ENCODE results near the gene ID4.
A peak's percentile ranks its signal among the peaks of the same experiment; 100 is the strongest.

The ID4 gene

DNA sequence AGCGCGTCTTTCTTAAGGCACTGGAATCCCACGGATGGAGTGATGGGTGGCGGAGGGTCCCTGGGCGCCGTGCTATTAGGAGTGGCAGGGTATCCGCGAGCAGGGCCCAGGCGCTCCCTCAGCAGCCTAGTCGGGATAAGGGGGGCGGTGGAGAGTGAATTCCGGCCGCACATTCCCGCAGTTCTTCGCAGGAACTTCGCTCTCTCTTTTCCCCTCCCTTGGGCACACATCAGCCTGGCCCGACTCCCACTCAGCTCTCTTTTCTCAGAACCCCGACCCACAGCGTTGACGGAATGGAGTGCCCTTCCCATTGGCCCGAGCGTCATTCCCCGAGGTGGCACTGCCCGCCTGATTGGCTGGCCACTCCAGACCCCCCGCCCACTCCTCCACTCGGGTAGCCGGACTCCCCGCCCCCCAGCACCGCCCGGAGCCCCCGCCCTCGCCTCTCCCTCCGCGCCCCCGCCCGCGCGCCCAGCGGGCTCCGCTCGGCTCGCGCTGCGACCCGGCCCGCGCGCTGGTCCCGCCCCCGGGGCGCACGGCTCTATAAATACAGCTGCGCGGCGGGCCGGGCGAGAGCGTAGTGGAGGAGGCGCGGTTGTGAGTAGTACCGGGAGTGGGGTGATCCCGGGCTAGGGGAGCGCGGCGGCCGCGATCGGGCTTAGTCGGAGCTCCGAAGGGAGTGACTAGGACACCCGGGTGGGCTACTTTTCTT is at the start of gene ID4:
ID4 (plus strand) TSS at position 572 of the 712 bp plus-strand sequence. CDS start 385 bp downstream, outside the sequence.
- DNase-seq = peak; percentile 86

- no peak for DNase-seq
Measured at GRCh38 chr6:19788686-19789085, 48.5 kb upstream of the ID4 start.

GRCh38 chr6:19789100-19789803 is 47.9 kb upstream of the ID4 start:
- no peak for DNase-seq

- DNase-seq = no peak
Measured at GRCh38 chr6:19791267-19791666, 45.9 kb upstream of the ID4 start.

DNA sequence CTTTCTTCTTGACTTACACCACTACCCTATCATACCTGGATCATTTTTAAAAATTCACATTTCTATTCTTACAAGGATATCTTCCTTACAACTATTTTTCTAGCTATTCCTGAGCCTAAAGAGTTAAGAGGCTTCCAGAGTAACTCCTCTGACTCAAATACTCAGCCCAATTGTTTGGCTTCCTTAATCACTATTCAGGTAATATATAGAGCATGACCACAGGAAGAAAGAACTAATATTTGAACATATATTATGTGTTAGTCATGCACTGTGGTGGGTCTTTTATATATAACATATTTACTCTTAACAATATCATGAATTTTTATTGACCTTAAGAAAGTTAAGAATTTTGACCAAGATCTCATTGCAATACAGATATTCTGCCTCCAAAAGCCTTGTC is 42.0 kb upstream of the ID4 start:
- DNase-seq = no peak

DNA sequence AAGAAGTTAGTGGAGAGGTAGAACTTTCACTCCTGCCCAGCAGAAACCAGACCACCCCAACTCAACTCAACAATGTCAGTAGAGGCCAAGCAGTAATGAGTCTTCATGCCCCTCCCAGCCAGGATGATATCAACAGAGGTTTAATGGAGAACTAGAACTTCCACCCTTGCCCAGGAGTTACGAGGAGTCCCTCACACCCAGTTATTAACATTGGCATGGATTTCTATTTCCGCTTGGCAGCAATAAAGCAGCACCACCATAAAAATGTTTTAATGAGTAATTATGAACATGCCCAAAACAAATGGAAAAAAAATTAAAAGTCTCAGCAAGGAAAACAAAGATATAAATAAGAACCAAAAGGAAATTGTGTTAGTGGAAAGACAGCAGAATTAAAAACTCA is 40.7 kb upstream of the ID4 start:
- no peak for DNase-seq

DNA sequence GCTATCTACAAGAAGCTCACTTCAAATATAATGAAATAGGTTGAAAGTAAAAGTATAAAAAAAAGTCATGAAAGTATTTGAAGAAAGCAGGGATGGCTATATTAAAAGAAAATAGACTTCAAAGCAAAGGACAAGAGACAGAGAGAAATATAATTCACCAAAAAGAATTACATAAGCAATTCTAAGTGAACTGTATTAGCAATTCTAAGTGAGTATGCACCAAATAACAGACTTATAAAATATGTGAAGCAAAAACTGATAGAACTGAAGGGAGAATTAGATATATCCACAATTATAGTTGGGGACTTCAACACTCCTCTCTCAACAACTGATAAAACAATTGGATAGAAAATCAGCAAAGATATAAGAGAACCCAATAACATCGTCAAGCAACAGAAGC is 38.8 kb upstream of the ID4 start:
- DNase-seq = no peak

- no peak for DNase-seq
Measured at GRCh38 chr6:19802656-19803055, 34.5 kb upstream of the ID4 start.

DNA sequence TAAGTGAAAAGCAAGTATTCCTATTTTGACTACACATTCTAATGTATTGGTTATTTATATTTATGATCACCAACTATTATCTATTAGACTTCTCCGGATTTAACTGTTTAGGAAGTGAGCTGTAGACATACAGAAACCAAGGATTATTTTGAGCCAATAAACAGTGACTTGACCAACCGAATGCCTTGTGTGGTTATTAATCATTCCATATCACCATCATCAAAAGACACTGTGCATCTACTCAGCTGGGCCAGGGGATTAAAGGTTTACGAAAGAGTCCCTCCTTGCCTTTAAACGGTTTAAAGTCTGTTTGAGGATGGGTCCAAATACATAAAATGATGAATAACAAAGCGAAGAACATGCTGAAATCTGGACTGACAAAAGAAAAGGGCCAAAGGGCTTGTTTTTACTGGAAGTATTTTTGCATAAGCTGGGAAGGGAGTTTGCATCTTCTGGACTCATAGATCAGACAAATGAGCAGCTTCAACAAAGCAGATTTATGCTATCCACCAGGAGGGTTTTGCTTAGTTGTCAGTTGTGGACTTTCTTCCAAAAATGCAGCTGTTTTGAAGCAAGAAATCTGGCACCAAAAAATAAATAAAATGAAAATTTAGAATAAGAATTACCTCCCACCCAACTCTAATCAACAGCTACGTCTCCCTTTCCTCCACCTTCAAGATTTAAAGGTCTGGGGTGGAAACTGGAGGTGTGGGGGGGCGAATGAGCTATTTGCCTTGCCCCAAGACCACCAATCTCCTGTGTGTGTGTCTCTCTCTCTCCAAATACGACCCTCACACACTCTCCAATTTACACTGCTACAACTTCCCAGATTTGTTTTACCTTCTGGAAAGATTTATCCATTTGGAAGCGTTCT is 33.6 kb upstream of the ID4 start:
- no peak for DNase-seq

- DNase-seq = peak; percentile 68
Measured at GRCh38 chr6:19804205-19805128, 32.7 kb upstream of the ID4 start.

GRCh38 chr6:19805129-19805481 is 32.1 kb upstream of the ID4 start:
- DNase-seq = no peak

DNA sequence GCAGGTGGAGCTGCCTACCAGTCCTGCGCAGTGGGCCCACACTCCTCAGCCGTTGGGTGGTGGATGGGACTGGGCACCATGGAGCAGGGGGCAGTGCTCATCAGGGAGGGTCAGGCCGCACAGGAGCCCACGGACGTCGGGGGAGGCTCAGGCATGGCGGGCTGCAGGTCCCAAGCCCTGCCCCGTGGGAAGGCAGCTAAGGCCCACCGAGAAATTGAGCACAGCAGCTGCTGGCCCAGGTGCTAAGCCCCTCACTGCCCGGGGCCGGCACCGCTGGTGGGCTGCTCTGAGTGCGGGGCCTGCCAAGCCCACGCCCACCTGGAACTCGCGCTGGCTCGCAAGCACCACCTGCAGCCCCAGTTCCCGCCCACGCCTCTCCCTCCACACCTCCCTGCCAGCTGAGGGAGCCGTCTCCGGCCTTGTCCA is 30.2 kb upstream of the ID4 start:
- no peak for DNase-seq

DNA sequence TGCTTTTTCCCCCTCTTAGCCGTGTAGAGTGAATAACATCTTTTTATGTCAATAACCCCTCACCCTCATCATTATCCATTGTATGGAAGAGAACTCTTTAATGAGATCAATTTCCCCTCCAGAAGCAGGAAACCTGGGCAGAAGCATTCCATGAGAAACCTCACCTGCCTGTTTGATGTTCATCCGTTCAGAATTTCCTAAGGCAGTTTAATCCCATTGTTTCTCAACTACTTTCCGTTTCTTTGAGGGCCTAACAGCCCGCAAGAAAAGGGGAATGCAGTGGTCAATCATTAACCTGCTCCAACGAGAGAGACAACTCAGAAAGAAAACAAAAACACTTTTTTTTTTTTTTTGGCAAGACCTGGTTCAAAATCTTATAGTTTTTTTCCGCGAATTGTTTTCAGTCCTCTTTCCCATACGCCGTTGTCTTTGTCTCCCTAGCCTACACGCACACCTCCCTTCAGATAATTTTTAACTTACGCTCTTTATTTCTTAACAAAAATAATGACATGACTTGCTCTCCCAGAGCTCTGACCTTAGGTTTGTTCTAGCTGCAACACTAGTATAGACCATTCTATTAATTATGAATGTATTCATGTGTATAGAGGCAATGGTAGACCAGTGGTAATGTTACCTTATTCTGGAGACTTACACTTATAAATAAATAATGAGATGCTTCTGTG is 25.6 kb upstream of the ID4 start:
- no peak for DNase-seq

- DNase-seq = peak; percentile 43
Measured at GRCh38 chr6:19812512-19813119, 24.6 kb upstream of the ID4 start.

- DNase-seq = no peak
Measured at GRCh38 chr6:19818805-19819204, 18.4 kb upstream of the ID4 start.

GRCh38 chr6:19824058-19824807 is 12.9 kb upstream of the ID4 start:
- DNase-seq = no peak

- DNase-seq = no peak
Measured at GRCh38 chr6:19827247-19827646, 9.9 kb upstream of the ID4 start.

DNA sequence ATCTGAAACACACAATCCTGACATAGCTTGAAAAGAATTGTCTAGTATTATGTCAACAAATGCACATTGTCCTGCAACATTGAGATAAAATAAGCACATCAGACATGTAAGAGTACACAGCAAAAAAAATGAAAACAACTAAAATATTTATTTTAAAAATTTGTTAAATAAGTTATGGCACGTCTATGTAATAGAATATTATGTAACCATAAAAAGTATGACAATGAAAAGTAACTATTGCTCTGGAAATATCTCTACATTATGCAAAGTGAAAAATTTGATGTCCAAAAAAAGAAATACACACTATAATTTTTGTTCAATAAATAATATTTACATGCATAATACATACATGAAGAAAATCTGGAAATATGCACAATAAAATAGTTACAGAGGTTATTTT is 9.3 kb upstream of the ID4 start:
- no peak for DNase-seq

- DNase-seq = no peak
Measured at GRCh38 chr6:19830171-19830570, 7.0 kb upstream of the ID4 start.

DNA sequence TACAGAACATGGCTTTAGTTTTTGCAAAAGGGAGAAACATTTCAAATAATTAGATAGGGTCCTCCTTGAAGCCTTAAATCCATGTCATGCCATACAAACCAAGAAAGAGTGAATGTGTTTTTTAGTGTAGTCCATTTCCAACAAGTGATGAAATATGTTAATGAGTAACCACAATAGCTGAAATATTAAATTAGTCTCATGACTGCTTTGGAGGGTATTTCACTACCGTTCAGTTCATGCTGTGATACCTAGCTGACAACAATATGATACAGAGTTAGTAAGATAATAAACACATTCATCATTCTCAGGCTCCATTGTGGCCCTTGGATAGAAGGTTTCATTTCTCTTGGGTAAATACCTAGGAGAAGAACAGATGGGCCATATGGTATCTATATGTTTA is 5.8 kb upstream of the ID4 start:
- DNase-seq = no peak

DNA sequence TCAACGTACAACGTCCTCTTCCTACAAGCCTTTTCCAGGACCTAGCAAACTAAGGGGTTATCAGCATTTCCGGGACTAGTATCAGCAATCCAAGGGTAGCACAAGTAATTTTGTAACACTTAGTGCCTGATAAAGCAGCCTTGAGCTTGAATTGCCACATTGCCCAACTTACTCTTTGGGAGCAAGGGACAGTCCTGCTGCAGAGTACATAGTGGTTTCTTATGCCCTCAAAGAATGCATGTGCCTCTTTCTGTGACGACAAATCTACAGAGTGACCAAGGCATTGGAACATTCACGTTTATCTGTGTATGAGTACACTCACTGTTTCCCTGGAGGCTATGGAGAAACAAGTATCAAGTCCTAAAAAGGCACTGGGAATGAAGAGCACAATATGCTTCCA is 3.2 kb upstream of the ID4 start:
- no peak for DNase-seq

Measured in COR-L47 (cell line).